Astrocyte (in vitro differentiated cells and primary cell): ENCODE measurements around the gene PTPRO. TPM values are rescaled to one million over a fixed set of nuclear protein-coding genes. Genes with fewer than 3 reads are reported as not detected.
A peak's percentile ranks its signal among the peaks of the same experiment; 100 is the strongest.

Source experiments
- DNase-seq: peaks from one replicate; pipeline ENCODE4 v3.0.0-alpha.2; 2010; ENCODE audit warnings: low read depth
- FAIRE-seq: peaks from 2 replicates; lab custom pipeline; 2011; peaks lifted over from hg19 to GRCh38; lab: Jason Lieb, UNC
- H2AFZ ChIP-seq: 2 replicates; pipeline ENCODE4 v1.6.0; 2012; ENCODE audit warnings: low read depth, low read length, inconsistent platforms
- H3K27ac ChIP-seq: 2 replicates; pipeline ENCODE4 v1.5.1; 2011; ENCODE audit warnings: low read depth, low read length, inconsistent platforms
- H3K27me3 ChIP-seq: 2 replicates; pipeline ENCODE4 v1.6.0; 2011; ENCODE audit warnings: low read length, inconsistent platforms; ENCODE audit not compliant: insufficient read depth
- H3K36me3 ChIP-seq: 2 replicates; pipeline ENCODE4 v1.5.1; 2011; ENCODE audit warnings: low read length, inconsistent platforms; ENCODE audit not compliant: insufficient read depth
- H3K4me1 ChIP-seq: 2 replicates; pipeline ENCODE4 v1.5.1; 2011; ENCODE audit warnings: low read length, inconsistent platforms; ENCODE audit not compliant: insufficient read depth
- H3K4me2 ChIP-seq: 2 replicates; pipeline ENCODE4 v1.6.0; 2012; ENCODE audit warnings: low read length, inconsistent platforms
- H3K4me3 ChIP-seq: 2 replicates; pipeline ENCODE4 v1.5.1; 2011; ENCODE audit warnings: low read depth, mild to moderate bottlenecking, low read length, inconsistent platforms; ENCODE audit not compliant: insufficient read depth
- H3K79me2 ChIP-seq: 2 replicates; pipeline ENCODE4 v1.6.0; 2012; ENCODE audit warnings: mild to moderate bottlenecking, low read length, inconsistent platforms; ENCODE audit not compliant: insufficient read depth
- H3K9ac ChIP-seq: 2 replicates; pipeline ENCODE4 v1.6.0; 2012; ENCODE audit warnings: mild to moderate bottlenecking, low read length, inconsistent platforms
- H3K9me3 ChIP-seq: 2 replicates; pipeline ENCODE4 v1.5.1; 2012; ENCODE audit warnings: low read depth, mild to moderate bottlenecking, low read length, inconsistent platforms; ENCODE audit not compliant: insufficient read depth
- H4K20me1 ChIP-seq: 2 replicates; pipeline ENCODE4 v1.6.0; 2012; ENCODE audit warnings: low read length, inconsistent platforms; ENCODE audit not compliant: insufficient read depth
- H3K27ac Mint-ChIP-seq: one replicate; pipeline ENCODE4 v1.8.0; 2021; ENCODE audit warnings: mild to moderate bottlenecking, mixed read lengths; ENCODE audit not compliant: unreplicated experiment
- H3K27me3 Mint-ChIP-seq: one replicate; pipeline ENCODE4 v1.8.0; 2021; ENCODE audit warnings: low read depth, mixed read lengths; ENCODE audit not compliant: unreplicated experiment
- H3K36me3 Mint-ChIP-seq: one replicate; pipeline ENCODE4 v1.8.0; 2021; ENCODE audit warnings: low read depth, mixed read lengths; ENCODE audit not compliant: unreplicated experiment
- H3K4me1 Mint-ChIP-seq: one replicate; pipeline ENCODE4 v1.8.0; 2021; ENCODE audit warnings: low read depth, mixed read lengths; ENCODE audit not compliant: unreplicated experiment
- H3K4me3 Mint-ChIP-seq: one replicate; pipeline ENCODE4 v1.8.0; 2021; ENCODE audit warnings: mild to moderate bottlenecking, moderate library complexity, mixed read lengths; ENCODE audit not compliant: unreplicated experiment
- H3K9me3 Mint-ChIP-seq: one replicate; pipeline ENCODE4 v1.8.0; 2021; ENCODE audit warnings: mild to moderate bottlenecking, mixed read lengths; ENCODE audit not compliant: unreplicated experiment
- CTCF ChIP-seq: IDR thresholded peaks from 2 replicates; pipeline ENCODE4 v1.5.1; 2011; ENCODE audit warnings: low read depth, mild to moderate bottlenecking, inconsistent platforms, low read length, moderate library complexity; ENCODE audit not compliant: insufficient read depth
- EZH2 ChIP-seq: IDR thresholded peaks from 2 replicates; pipeline ENCODE4 v1.6.1; 2012; ENCODE audit warnings: mild to moderate bottlenecking, low read length, inconsistent platforms; ENCODE audit not compliant: insufficient read depth
- total RNA-seq: library from RNA; stranded (reverse); gene quantifications from 2 replicates; pipeline ENCODE4 v1.2.1, GENCODE V29; 2021

PTPRO gene
- total RNA-seq, 1 donor from 2014 or later: 0.39 TPM

- DNase-seq (peak; percentile 21), FAIRE-seq (peak; percentile 43)
- no peaks in the 10 kb centered on the region for H3K36me3 ChIP-seq
- H3K27ac ChIP-seq: peak overlapping the region; percentile 32
- H2AFZ ChIP-seq: peak overlapping the region; percentile 81
- H3K4me3 Mint-ChIP-seq: no peak overlapping the region
- H3K4me1 Mint-ChIP-seq: no peaks in the 10 kb centered on the region
- no peaks in the 10 kb centered on the region for H4K20me1 ChIP-seq
- H3K27me3 Mint-ChIP-seq: peaks cover 2% of the 10 kb centered on the region
- peak overlapping the region; percentile 51 for H3K4me3 ChIP-seq
- H3K4me2 ChIP-seq: peak overlapping the region; percentile 84
- no peaks in the 10 kb centered on the region for H3K9me3 Mint-ChIP-seq
- no peaks in the 10 kb centered on the region for H3K9me3 ChIP-seq
- H3K79me2 ChIP-seq: no peaks in the 10 kb centered on the region
- H3K36me3 Mint-ChIP-seq: no peaks in the 10 kb centered on the region
- H3K27ac Mint-ChIP-seq: peak overlapping the region; percentile 81
- H3K9ac ChIP-seq: peak overlapping the region; percentile 66
- peak; percentile 91 for TF ChIP-seq CTCF
- TF ChIP-seq EZH2: no peak
- H3K27me3 ChIP-seq: peaks cover 3% of the 10 kb centered on the region
- H3K4me1 ChIP-seq: peaks cover 2% of the 10 kb centered on the region
Measured at GRCh38 chr12:15590180-15590826, 268.0 kb downstream of the PTPRO start.

GRCh38 chr12:15591811-15592210, 269.5 kb downstream of the PTPRO start:
- Histone ChIP-seq H2AFZ (no peak overlapping the region), H3K4me1 (peaks cover 2% of the 10 kb centered on the region), H3K4me3 (no peak overlapping the region), H3K9ac (no peak overlapping the region), H3K9me3 (no peaks in the 10 kb centered on the region), H3K36me3 (no peaks in the 10 kb centered on the region), H3K27ac (no peak overlapping the region), H4K20me1 (no peaks in the 10 kb centered on the region), H3K79me2 (no peaks in the 10 kb centered on the region), H3K4me2 (no peak overlapping the region), H3K27me3 (peaks cover 3% of the 10 kb centered on the region)
- H3K4me3 Mint-ChIP-seq: no peak overlapping the region
- peaks cover 2% of the 10 kb centered on the region for H3K27me3 Mint-ChIP-seq
- no peaks in the 10 kb centered on the region for H3K4me1 Mint-ChIP-seq
- TF ChIP-seq CTCF: no peak
- no peak for TF ChIP-seq EZH2
- no peak overlapping the region for H3K27ac Mint-ChIP-seq
- FAIRE-seq (no peak), DNase-seq (no peak)
- H3K9me3 Mint-ChIP-seq: no peaks in the 10 kb centered on the region
- H3K36me3 Mint-ChIP-seq: no peaks in the 10 kb centered on the region

- no peaks in the 10 kb centered on the region for H3K79me2 ChIP-seq
- TF ChIP-seq EZH2: no peak
- no peak for TF ChIP-seq CTCF
- no peak overlapping the region for H3K27ac ChIP-seq
- Mint-ChIP-seq H3K9me3 (no peaks in the 10 kb centered on the region), H3K36me3 (no peaks in the 10 kb centered on the region), H3K4me3 (no peak overlapping the region), H3K27me3 (peaks cover 2% of the 10 kb centered on the region), H3K4me1 (no peaks in the 10 kb centered on the region), H3K27ac (no peak overlapping the region)
- no peaks in the 10 kb centered on the region for H4K20me1 ChIP-seq
- no peak overlapping the region for H3K4me3 ChIP-seq
- no peaks in the 10 kb centered on the region for H3K9me3 ChIP-seq
- DNase-seq: peak; percentile 7
- H3K9ac ChIP-seq: no peak overlapping the region
- H2AFZ ChIP-seq: no peak overlapping the region
- no peak overlapping the region for H3K4me2 ChIP-seq
- H3K27me3 ChIP-seq: no peaks in the 10 kb centered on the region
- peaks cover 2% of the 10 kb centered on the region for H3K4me1 ChIP-seq
- peak; percentile 29 for FAIRE-seq
- no peaks in the 10 kb centered on the region for H3K36me3 ChIP-seq
Measured at GRCh38 chr12:15592934-15593333, 270.6 kb downstream of the PTPRO start.
